Duodenal mucosa (tissue), 2 donors: Measurements from ENCODE around the gene KLHL25.

Experiments used
- H3K27ac ChIP-seq: one replicate; pipeline ENCODE4 v1.7.0; 2013; ENCODE audit warnings: low read depth, low read length
- H3K27me3 ChIP-seq, 2 donors: one replicate each; pipeline ENCODE4 v1.7.0; 2013; ENCODE audit warnings: low read length in 2 of 2, control low read depth in 1 of 2; ENCODE audit not compliant: insufficient read depth in 2 of 2, control insufficient read depth in 1 of 2
- H3K36me3 ChIP-seq, 2 donors: one replicate each; pipeline ENCODE4 v1.7.0; 2013; ENCODE audit warnings: low read length in 2 of 2, control low read depth in 1 of 2; ENCODE audit not compliant: insufficient read depth in 2 of 2, control insufficient read depth in 1 of 2
- H3K4me1 ChIP-seq, 2 donors: one replicate each; pipeline ENCODE4 v1.7.0; 2013; ENCODE audit warnings: low read length in 2 of 2, control low read depth in 1 of 2; ENCODE audit not compliant: insufficient read depth in 2 of 2, control insufficient read depth in 1 of 2
- H3K4me3 ChIP-seq, 2 donors: one replicate each; pipeline ENCODE4 v1.7.0; 2013; ENCODE audit warnings: low read length in 2 of 2, low read depth in 1 of 2
- H3K9ac ChIP-seq, 2 donors: one replicate each; pipeline ENCODE4 v1.7.0; 2013; ENCODE audit warnings: low read length in 2 of 2, low read depth in 1 of 2
- H3K9me3 ChIP-seq, 2 donors: one replicate each; pipeline ENCODE4 v1.7.0; 2013; ENCODE audit warnings: low read length in 2 of 2, control low read depth in 1 of 2; ENCODE audit not compliant: control insufficient read depth in 1 of 2

The KLHL25 gene

DNA sequence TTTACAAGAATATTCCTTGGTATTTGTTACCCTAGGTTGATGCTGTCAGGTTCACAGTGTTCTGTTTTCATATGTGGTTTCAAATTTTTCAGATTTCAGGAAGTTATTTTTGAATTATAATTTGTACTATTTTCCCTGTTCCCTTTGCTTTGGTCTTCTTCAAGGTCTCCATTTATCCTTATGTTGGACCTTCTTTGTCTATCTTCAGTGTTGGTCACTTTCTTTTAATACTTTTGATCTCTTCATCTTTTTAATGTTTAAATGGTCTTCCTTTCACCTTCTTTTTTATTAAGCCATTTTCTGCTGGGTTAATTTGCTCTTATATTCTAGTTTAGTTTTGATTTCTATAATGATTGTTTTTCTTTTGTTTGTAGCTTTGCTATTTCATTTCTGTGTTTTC, 61.3 kb downstream of the KLHL25 start:
- H3K9ac ChIP-seq = no peak overlapping the region
- no peak overlapping the region for H3K4me3 ChIP-seq
- H3K27ac ChIP-seq = no peak overlapping the region
- H3K36me3 ChIP-seq = peaks cover 51 to 79% of the 10 kb centered on the region in 2 donors
- H3K9me3 ChIP-seq = peaks cover 8 to 10% of the 10 kb centered on the region in 2 donors
- no peaks in the 10 kb centered on the region for H3K27me3 ChIP-seq
- no peaks in the 10 kb centered on the region for H3K4me1 ChIP-seq

DNA sequence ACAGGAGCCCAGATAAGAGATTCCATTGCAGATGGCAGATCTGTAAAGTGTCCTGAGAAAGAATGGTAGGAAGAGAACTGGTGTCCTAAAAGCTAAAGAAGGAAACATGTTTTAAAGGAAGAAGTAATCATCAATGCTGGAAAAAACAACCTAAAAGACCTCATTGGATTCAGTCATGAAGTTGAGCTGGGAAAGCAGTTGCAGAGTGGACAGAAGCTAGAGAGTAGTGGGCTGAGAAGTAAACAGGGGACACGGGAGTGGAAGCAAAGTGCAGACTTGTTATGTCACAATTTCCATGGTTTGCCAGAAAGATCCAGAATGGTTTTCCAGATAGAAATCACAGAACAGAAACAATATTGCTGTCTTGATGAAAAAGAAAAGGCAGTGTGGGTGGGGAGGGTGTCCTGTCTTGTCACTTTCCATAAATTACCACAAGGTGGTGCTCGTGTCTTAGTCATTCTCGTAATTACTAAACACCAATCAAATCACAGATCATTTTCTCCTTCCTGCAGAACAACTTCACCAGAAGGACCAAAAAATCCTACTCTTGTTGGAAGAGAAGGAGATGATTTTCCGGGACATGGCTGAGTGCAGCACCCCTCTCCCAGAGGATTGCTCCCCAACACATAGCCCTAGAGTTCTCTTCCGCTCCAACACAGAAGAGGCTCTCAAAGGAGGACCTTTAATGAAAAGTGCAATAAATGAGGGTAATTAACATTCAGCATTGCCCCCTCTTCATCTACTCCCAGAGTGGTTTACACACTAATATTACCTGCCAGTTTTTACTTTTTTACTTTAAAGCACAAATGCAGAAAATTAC, 64.5 kb downstream of the KLHL25 start:
- Histone ChIP-seq H3K4me3 (no peak overlapping the region), H3K9ac (no peak overlapping the region), H3K27me3 (no peaks in the 10 kb centered on the region), H3K36me3 (peaks cover 54 to 83% of the 10 kb centered on the region in 2 donors), H3K27ac (no peak overlapping the region), H3K4me1 (peaks cover 0 to 10% of the 10 kb centered on the region in 2 donors), H3K9me3 (peaks cover 8 to 10% of the 10 kb centered on the region in 2 donors)

DNA sequence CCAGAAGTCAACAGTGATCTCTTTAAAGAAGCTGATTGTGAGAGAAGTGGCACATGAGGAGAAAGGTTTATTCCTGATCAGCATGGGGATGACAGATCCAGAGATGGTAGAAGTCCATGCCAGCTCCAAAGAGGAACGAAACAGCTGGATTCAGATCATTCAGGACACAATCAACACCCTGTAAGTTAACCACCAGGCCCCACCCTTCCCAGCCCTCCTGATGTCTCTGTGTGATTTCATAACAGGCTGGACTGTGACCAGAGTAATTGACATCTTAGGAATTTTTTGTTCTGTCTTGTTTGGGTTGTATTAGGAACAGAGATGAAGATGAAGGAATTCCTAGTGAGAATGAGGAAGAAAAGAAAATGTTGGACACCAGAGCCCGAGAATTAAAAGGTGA, 67.7 kb downstream of the KLHL25 start:
- peaks cover 3 to 14% of the 10 kb centered on the region in 2 donors for H3K4me1 ChIP-seq
- peaks cover 58 to 89% of the 10 kb centered on the region in 2 donors for H3K36me3 ChIP-seq
- no peak overlapping the region for H3K4me3 ChIP-seq

DNA sequence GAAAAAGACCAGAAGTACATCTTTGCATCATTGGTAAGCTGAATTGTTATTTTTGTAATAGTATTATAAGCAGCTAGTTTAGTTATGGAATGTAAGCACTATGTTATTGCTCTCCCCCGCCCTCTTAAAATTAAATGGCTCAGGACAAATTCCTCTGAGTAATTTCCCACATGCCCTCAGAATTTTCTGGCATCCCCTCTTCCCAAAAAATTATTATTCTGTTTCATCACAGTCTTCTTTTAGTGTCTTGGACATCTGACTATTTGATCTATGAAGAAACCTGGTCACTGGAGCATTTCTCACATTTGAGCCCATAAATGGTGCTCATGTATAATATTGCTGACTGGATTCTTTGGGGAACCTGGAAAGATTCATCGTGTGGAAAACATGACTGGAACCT, 68.3 kb downstream of the KLHL25 start:
- no peaks in the 10 kb centered on the region for H3K9me3 ChIP-seq
- H3K27ac ChIP-seq = no peak overlapping the region
- peaks cover 3 to 14% of the 10 kb centered on the region in 2 donors for H3K4me1 ChIP-seq
- H3K4me3 ChIP-seq = no peak overlapping the region
- peaks cover 55 to 89% of the 10 kb centered on the region in 2 donors for H3K36me3 ChIP-seq
- H3K27me3 ChIP-seq = no peaks in the 10 kb centered on the region
- no peak overlapping the region for H3K9ac ChIP-seq

More for the DNA sequence above, 67.7 kb downstream of the KLHL25 start:
- no peaks in the 10 kb centered on the region for H3K27me3 ChIP-seq
- H3K27ac ChIP-seq = no peak overlapping the region
- H3K9me3 ChIP-seq = no peaks in the 10 kb centered on the region
- H3K9ac ChIP-seq = no peak overlapping the region

DNA sequence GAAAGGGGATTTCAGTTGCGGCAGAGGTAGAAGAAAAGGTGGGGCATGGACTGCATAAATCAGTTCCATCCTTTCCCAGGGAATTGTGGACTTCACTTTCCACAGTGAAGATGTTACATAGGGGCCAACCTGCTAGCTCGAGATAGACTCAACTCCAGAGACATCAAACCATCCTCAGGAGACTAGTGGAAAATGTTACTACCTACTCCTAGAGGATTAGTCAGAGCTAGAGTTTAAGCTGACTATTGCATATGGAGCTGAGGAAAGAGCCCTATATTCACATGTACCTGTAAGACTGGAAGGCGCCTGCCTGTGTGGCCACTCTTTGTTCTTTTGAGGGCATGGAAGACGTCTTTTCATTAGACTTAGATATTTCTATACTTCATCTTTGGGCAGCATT, 69.2 kb downstream of the KLHL25 start:
- Histone ChIP-seq H3K4me1 (peaks cover 3 to 14% of the 10 kb centered on the region in 2 donors), H3K4me3 (no peak overlapping the region), H3K9ac (no peak overlapping the region), H3K27me3 (no peaks in the 10 kb centered on the region), H3K27ac (no peak overlapping the region), H3K9me3 (no peaks in the 10 kb centered on the region), H3K36me3 (peaks cover 56 to 91% of the 10 kb centered on the region in 2 donors)

DNA sequence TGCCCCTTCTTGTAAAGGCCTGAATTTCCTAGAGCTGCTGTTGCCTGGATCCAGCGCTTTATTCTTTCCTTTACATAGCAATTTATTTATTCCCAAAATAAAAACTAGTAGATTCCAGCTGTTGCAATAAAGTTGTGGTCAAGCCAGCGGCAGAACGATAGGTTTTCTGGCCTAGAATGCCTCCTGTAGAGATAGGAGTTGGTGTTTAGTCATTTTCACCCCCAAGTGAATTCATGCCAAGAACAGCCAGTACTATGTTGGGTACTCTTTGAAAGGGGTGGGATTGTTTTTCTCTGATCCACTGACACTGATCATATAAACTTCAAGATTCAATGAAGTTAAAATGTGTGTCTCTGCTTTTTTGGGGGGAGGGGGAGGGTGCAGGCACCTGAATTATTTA, 69.7 kb downstream of the KLHL25 start:
- H3K27me3 ChIP-seq = no peaks in the 10 kb centered on the region
- peaks cover 3 to 14% of the 10 kb centered on the region in 2 donors for H3K4me1 ChIP-seq
- H3K36me3 ChIP-seq = peaks cover 61 to 94% of the 10 kb centered on the region in 2 donors
- H3K4me3 ChIP-seq = no peak overlapping the region
- no peaks in the 10 kb centered on the region for H3K9me3 ChIP-seq
- H3K9ac ChIP-seq = no peak overlapping the region
- no peak overlapping the region for H3K27ac ChIP-seq

DNA sequence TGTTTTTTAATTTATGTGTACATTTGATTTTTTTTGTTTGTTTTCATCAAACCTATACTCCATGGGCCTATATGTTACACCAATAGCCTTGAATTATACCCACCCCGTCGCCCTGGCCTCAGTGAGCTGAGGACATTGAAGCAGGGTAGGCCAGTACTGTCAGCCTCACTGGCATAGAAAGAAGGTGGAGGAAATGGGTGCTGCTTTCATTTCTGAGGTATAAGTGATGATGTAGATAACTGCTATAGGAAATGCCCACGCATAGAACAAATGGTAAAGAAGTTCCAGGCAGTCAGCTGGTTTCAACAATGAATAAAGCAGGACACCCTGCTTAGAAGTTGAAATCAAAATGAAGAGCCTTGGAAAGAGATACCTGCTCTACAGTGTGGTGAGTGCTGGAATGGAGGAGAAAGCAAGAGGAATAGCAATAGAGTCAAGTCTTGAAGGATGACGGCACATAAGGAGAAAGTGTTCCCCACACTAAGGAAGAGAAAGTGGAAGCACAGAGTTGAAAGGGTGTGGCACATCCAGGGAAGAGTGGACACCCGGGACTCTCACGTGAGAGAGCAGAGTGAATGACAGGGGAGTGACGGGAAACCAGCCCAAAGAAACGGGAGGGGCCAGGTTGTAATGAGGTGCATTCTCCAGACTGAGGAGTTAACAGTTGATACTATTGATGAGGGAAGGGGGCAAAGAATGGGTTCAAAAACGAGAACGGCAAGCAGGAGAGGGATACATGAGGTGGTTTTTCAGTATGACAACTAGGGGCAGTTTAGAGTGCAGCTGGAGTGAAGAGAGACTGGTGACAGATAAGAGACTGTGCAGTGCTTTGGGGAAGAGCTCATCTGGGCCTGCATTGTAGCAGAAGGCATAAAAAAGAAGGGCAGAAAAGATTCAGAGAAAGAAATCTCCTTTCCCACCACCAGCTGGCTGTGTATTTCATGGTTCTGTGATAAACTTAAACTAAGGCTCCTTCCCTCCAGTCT, 70.5 kb downstream of the KLHL25 start:
- H3K4me3 ChIP-seq = no peak overlapping the region
- peaks cover 63 to 97% of the 10 kb centered on the region in 2 donors for H3K36me3 ChIP-seq
- no peaks in the 10 kb centered on the region for H3K27me3 ChIP-seq
- H3K9ac ChIP-seq = no peak overlapping the region
- H3K9me3 ChIP-seq = no peaks in the 10 kb centered on the region
- peaks cover 3 to 14% of the 10 kb centered on the region in 2 donors for H3K4me1 ChIP-seq
- H3K27ac ChIP-seq = no peak overlapping the region

DNA sequence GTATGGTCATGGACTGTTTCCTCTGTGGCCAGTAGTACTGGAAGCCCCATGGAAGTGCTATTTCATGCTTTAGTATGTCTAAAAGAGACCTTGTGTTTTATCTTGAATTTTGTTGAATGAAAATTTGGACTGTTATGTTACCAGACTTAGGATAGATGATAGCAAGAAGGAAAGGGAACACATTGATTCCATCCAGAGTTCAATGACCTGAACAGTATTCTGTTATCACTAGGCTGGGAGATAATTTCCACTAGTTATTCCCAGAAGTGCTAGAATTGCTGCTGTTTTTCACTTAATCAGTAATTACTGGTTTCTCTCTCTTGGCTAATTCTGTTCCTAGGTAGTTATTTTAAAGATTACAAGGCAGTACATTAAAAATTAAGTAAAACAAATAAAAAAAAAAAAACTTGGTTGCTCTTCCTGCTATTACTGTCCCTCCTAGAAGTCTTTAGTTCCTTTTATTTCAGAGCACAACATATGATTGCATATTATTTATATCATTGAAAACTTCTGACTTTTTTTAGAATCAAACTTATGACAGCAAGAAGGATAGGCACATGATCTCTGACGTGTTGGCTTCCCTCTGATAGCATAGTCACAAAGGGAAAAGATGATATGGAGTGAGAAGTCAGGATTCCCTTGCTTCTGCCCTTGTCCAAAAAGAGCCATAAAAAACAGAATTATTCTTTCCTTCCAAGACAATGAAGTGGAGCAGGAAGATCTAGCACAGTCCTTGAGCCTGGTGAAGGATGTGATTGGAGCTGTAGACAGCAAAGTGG, 72.2 kb downstream of the KLHL25 start:
- H3K4me1 ChIP-seq = peaks cover 3 to 14% of the 10 kb centered on the region in 2 donors
- H3K4me3 ChIP-seq = no peak overlapping the region
- no peaks in the 10 kb centered on the region for H3K9me3 ChIP-seq
- H3K36me3 ChIP-seq = peaks cover 63 to 97% of the 10 kb centered on the region in 2 donors
- no peaks in the 10 kb centered on the region for H3K27me3 ChIP-seq
- H3K27ac ChIP-seq = no peak overlapping the region
- no peak overlapping the region for H3K9ac ChIP-seq

DNA sequence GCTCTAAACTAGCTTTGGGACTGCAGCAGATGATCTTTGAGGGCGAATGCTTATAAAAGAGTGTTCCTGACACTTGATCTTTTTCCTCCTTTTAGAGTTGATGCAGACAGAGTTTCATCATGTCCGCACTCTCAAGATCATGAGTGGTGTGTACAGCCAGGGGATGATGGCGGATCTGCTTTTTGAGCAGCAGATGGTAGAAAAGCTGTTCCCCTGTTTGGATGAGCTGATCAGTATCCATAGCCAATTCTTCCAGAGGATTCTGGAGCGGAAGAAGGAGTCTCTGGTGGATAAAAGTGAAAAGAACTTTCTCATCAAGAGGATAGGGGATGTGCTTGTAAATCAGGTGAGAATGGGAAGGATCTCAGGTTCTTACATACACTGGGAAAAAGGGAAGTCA, 75.7 kb downstream of the KLHL25 start:
- peaks cover 62 to 91% of the 10 kb centered on the region in 2 donors for H3K36me3 ChIP-seq

More for the DNA sequence above, 75.7 kb downstream of the KLHL25 start:
- Histone ChIP-seq H3K27ac (no peak overlapping the region), H3K27me3 (no peaks in the 10 kb centered on the region), H3K4me3 (no peak overlapping the region), H3K4me1 (peaks cover under 1 to 1% of the 10 kb centered on the region in 2 donors), H3K9me3 (no peaks in the 10 kb centered on the region), H3K9ac (no peak overlapping the region)
